ENCODE data around the gene ABAT. TPM values are rescaled to one million over a fixed set of nuclear protein-coding genes. Genes with fewer than 3 reads are reported as not detected.
A peak's percentile ranks its signal among the peaks of the same experiment; 100 is the strongest.

The ABAT gene
- total RNA-seq, 2 experiments from 2014 or later: 2.0 to 6.7 TPM

DNA sequence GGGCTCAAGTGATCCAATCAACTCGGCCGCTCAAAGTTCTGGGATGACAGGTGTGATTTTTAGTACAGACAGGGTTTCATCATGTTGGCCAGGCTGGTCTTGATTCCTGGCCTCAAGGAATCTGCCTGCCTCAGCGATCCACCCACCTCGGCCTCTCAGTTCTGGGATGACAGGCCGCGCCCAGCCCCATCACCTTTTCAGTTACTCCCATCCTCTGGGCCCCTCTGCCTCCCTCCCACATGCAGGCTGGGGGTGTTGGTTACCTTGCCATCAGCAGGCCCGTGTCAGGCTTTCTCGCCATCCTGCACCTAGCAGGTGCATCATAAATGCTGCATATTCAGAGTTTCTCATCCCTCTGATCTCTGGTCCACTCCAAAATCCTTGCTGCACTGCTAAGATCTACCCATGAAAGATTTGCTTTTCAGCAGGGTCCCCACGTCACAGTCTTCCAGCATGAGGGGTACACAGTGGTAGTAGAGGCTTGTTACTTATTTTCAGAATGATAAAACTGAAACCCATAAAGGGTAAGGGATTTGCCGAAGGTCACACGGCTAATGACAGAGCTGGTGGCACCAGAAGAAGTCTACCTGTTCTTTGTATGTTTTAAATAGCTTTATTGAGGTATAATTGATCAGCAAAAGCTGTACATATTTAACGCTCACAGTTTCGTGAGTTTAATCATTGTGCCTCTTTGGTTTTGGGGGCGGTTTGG lies 139.8 kb downstream of the ABAT start:
- no peaks in the 10 kb centered on the region for H3K79me2 ChIP-seq (ENCODE audit: insufficient read depth, low read depth, low read length)
- no peaks in the 10 kb centered on the region for H3K9me3 ChIP-seq (ENCODE audit: low read length)
- H3K4me3 ChIP-seq (ENCODE audit: low read depth, low read length, poor library complexity, severe bottlenecking): no peak overlapping the region
- intact Hi-C loops (cut with micrococcal nuclease; ENCODE audit: unreplicated experiment): no loop called here
- H3K4me2 ChIP-seq (ENCODE audit: low read length): no peak overlapping the region
- BruUV-seq (replicated peaks): no TSS peak
- TF ChIP-seq EZH2phosphoT487 (IDR thresholded peaks at IDR 0.05; ENCODE audit: borderline replicate concordance, low read depth, low read length): no peak
- no peak for TF ChIP-seq CTCF (conservative IDR thresholded peaks at IDR 0.05; ENCODE audit: low read length)
- no peak for DNase-seq (ENCODE audit: low spot score)
- no peaks in the 10 kb centered on the region for H4K20me1 ChIP-seq (ENCODE audit: insufficient read depth, low read length)
- H3K4me1 ChIP-seq (ENCODE audit: insufficient read depth, low read length, poor library complexity, severe bottlenecking): no peaks in the 10 kb centered on the region
- no peak overlapping the region for H3K27ac ChIP-seq (ENCODE audit: low read depth, low read length, poor library complexity, severe bottlenecking)
- CTCF ChIA-PET (ENCODE audit: unreplicated experiment): no interaction called here
- no peak overlapping the region for H2AFZ ChIP-seq (ENCODE audit: low read length)
- no peaks in the 10 kb centered on the region for H3K9me2 ChIP-seq (ENCODE audit: insufficient read depth, low read length)
- POLR2A ChIA-PET: no interaction called here
- peaks cover 100% of the 10 kb centered on the region for H3K36me3 ChIP-seq (ENCODE audit: insufficient read depth, low read length)

DNA sequence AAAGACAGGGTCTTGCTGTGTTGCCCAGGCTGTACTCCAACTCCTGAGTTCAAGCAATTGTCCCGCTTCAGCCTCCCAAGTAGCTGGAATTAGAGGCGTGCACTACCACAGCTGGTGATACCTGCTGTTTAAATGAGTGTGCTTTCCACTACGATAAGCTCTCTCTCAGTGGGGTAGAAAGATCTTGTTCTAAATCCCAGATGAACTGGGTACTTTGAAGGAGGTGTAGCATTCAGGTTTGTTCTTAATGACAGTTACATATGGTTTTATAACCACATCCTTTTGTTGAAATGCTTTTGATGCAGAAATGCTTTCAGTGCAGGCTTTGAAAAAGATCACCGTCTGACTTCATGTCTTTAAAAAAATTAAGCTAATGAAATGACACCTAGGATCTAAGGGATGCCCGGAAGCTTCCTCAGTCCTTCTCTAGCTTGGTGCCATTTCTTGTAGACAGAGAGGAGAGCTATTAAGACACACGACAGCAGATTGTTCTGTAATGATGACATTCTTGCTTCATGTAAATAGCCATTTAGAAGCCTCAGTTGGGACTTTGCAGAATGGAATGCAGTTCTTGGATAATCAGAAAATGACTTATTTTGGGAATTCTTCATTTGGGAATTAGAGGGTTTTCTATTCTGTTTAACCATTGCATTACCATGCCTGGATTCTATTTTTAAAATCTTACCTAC lies 142.7 kb downstream of the ABAT start:
- TSS peak; percentile 17 for BruUV-seq (replicated peaks)
- ChIA-PET CTCF (ENCODE audit: unreplicated experiment) (no interaction called here), POLR2A (interaction anchor here (0.8 kb wide), 1 partner anchor 13 kb away, joined by 3 read pairs; no protein-coding TSS in a partner anchor)
- Histone ChIP-seq H3K9me3 (ENCODE audit: low read length) (no peaks in the 10 kb centered on the region), H3K4me1 (ENCODE audit: insufficient read depth, low read length, poor library complexity, severe bottlenecking) (no peaks in the 10 kb centered on the region), H3K9me2 (ENCODE audit: insufficient read depth, low read length) (no peaks in the 10 kb centered on the region), H4K20me1 (ENCODE audit: insufficient read depth, low read length) (no peaks in the 10 kb centered on the region), H3K4me2 (ENCODE audit: low read length) (no peak overlapping the region), H2AFZ (ENCODE audit: low read length) (no peak overlapping the region), H3K4me3 (ENCODE audit: low read depth, low read length, poor library complexity, severe bottlenecking) (no peak overlapping the region), H3K27ac (ENCODE audit: low read depth, low read length, poor library complexity, severe bottlenecking) (no peak overlapping the region), H3K79me2 (ENCODE audit: insufficient read depth, low read depth, low read length) (no peaks in the 10 kb centered on the region), H3K36me3 (ENCODE audit: insufficient read depth, low read length) (peaks cover 99% of the 10 kb centered on the region)
- DNase-seq (ENCODE audit: low spot score): no peak
- no peak for TF ChIP-seq CTCF (conservative IDR thresholded peaks at IDR 0.05; ENCODE audit: low read length)
- TF ChIP-seq EZH2phosphoT487 (IDR thresholded peaks at IDR 0.05; ENCODE audit: borderline replicate concordance, low read depth, low read length): no peak
- intact Hi-C loops (cut with micrococcal nuclease; ENCODE audit: unreplicated experiment): no loop called here

All from OCI-LY7 (cell line).